ENCODE measurements around the gene FOXD1.

GRCh38 chr5:73412597-73412988, 36.0 kb downstream of the FOXD1 start:
- TF ChIP-seq CTCF (IDR thresholded peaks at IDR 0.05; ENCODE audit: control extremely low read depth in 1 of 3, insufficient read depth in 1 of 3, low read depth in 1 of 3, low read length in 3 of 3) (no peak), ZNF274 (IDR thresholded peaks at IDR 0.05; ENCODE audit: borderline replicate concordance, extremely low read depth, low read length) (no peak), RFX5 (IDR thresholded peaks at IDR 0.05; ENCODE audit: borderline replicate concordance, low read depth, low read length) (no peak), POLR2AphosphoS5 (IDR thresholded peaks at IDR 0.05; ENCODE audit: low read depth, low read length) (no peak), SIRT6 (IDR thresholded peaks at IDR 0.05; ENCODE audit: low read length) (no peak), POLR2A (IDR thresholded peaks at IDR 0.05; ENCODE audit: control extremely low read depth in 1 of 2, low read depth in 2 of 2, low read length in 2 of 2) (no peak)

All from H1 (cell line).